Urothelium cell line (cell line): ENCODE measurements around the gene ZDHHC18.
"Not testable (repeated sequence)": the region's sequence is repeated elsewhere in the genome, so short reads cannot be mapped to it uniquely, and the experiment has no call there.

ENCODE experiments used
- DNase-seq: peaks from one replicate; pipeline ENCODE4 v3.0.0; 2011; ENCODE audit warnings: low spot score, mixed read lengths
- FAIRE-seq: peaks from 2 replicates; lab custom pipeline; 2011; peaks lifted over from hg19 to GRCh38; lab: Jason Lieb, UNC

The ZDHHC18 gene

GRCh38 chr1:26790551-26790953 is 35.9 kb upstream of the ZDHHC18 start:
- DNase-seq (no peak), FAIRE-seq (no peak)

- no peak for DNase-seq
- FAIRE-seq = no peak
Observed at GRCh38 chr1:26791148-26791547, 35.3 kb upstream of the ZDHHC18 start.

- FAIRE-seq (no peak), DNase-seq (no peak)
Observed at GRCh38 chr1:26791626-26792025, 34.9 kb upstream of the ZDHHC18 start.

GRCh38 chr1:26792924-26793323 is 33.6 kb upstream of the ZDHHC18 start:
- no peak for FAIRE-seq

GRCh38 chr1:26794391-26794790 is 32.1 kb upstream of the ZDHHC18 start:
- FAIRE-seq (no peak), DNase-seq (no peak)

More at GRCh38 chr1:26792924-26793323, 33.6 kb upstream of the ZDHHC18 start:
- no peak for DNase-seq

- DNase-seq (no peak), FAIRE-seq (no peak)
Observed at GRCh38 chr1:26797627-26798026, 28.9 kb upstream of the ZDHHC18 start.

GRCh38 chr1:26799479-26800142 is 26.9 kb upstream of the ZDHHC18 start:
- DNase-seq = peak; percentile 67
- no peak for FAIRE-seq

- DNase-seq, FAIRE-seq: not testable (repeated sequence)
Observed at GRCh38 chr1:26803932-26804331, 22.6 kb upstream of the ZDHHC18 start.

GRCh38 chr1:26810105-26810504 is 16.4 kb upstream of the ZDHHC18 start:
- DNase-seq = peak; percentile 70
- FAIRE-seq = not testable (repeated sequence)

GRCh38 chr1:26811057-26811456 is 15.4 kb upstream of the ZDHHC18 start:
- DNase-seq (no peak), FAIRE-seq (no peak)

GRCh38 chr1:26811708-26812107 is 14.8 kb upstream of the ZDHHC18 start:
- DNase-seq (no peak), FAIRE-seq (no peak)

- FAIRE-seq (no peak), DNase-seq (no peak)
Observed at GRCh38 chr1:26814377-26814776, 12.1 kb upstream of the ZDHHC18 start.

GRCh38 chr1:26814893-26815292 is 11.6 kb upstream of the ZDHHC18 start:
- no peak for FAIRE-seq
- no peak for DNase-seq

- FAIRE-seq = no peak
- no peak for DNase-seq
Observed at GRCh38 chr1:26820784-26821269, 5.7 kb upstream of the ZDHHC18 start.

- FAIRE-seq (no peak), DNase-seq (no peak)
Observed at GRCh38 chr1:26822737-26823395, 3.6 kb upstream of the ZDHHC18 start.

GRCh38 chr1:26824731-26825130 is 1.8 kb upstream of the ZDHHC18 start:
- no peak for DNase-seq
- no peak for FAIRE-seq

- FAIRE-seq (no peak), DNase-seq (no peak)
Observed at GRCh38 chr1:26827106-26827604, 667 bp downstream of the ZDHHC18 start.

GRCh38 chr1:26827663-26828062 is 1.2 kb downstream of the ZDHHC18 start:
- FAIRE-seq = no peak

GRCh38 chr1:26828411-26828991 is 2.0 kb downstream of the ZDHHC18 start:
- FAIRE-seq = no peak
- DNase-seq = no peak

More at GRCh38 chr1:26827663-26828062, 1.2 kb downstream of the ZDHHC18 start:
- no peak for DNase-seq

- no peak for DNase-seq
- no peak for FAIRE-seq
Observed at GRCh38 chr1:26829184-26829911, 2.9 kb downstream of the ZDHHC18 start.

GRCh38 chr1:26831059-26831458 is 4.6 kb downstream of the ZDHHC18 start:
- DNase-seq (no peak), FAIRE-seq (no peak)
